ENCODE measurements around the gene KY. TPM values are rescaled to one million over a fixed set of nuclear protein-coding genes. Genes with fewer than 3 reads are reported as not detected.

The KY gene
- polyA plus RNA-seq, 1 donor from 2014 or later, result 1.7 TPM

GRCh38 chr3:134640378-134640777, 10.4 kb downstream of the KY start:
- Histone ChIP-seq H3K4me3 (ENCODE audit: low read length) (no peak overlapping the region), H3K9me2 (ENCODE audit: insufficient read depth, low read length) (no peaks in the 10 kb centered on the region), H3K79me2 (replicated peaks; ENCODE audit: insufficient read depth, low read length) (no peaks in the 10 kb centered on the region), H3K9me3 (ENCODE audit: low read length) (no peaks in the 10 kb centered on the region), H3K9ac (ENCODE audit: low read length) (no peak overlapping the region), H3K4me2 (ENCODE audit: low read length) (no peak overlapping the region), H3K36me3 (ENCODE audit: insufficient read depth, low read length) (no peaks in the 10 kb centered on the region), H4K20me1 (ENCODE audit: insufficient read depth) (no peaks in the 10 kb centered on the region), H2AFZ (ENCODE audit: low read depth, low read length) (no peak overlapping the region), H3K27ac (ENCODE audit: low read length) (no peak overlapping the region), H3F3A (ENCODE audit: insufficient read depth, low read length, poor library complexity, severe bottlenecking) (no peaks in the 10 kb centered on the region), H3K27me3 (ENCODE audit: insufficient read depth, low read depth, low read length) (no peaks in the 10 kb centered on the region)
- no peak for TF ChIP-seq REST (IDR thresholded peaks at IDR 0.05; ENCODE audit: borderline replicate concordance)
- no peak for TF ChIP-seq EP300 (conservative IDR thresholded peaks at IDR 0.05; ENCODE audit: poor library complexity, severe bottlenecking)
- TF ChIP-seq EZH2 (IDR thresholded peaks at IDR 0.05; ENCODE audit: borderline replicate concordance, insufficient read depth, low read length, poor library complexity, severe bottlenecking), result no peak
- TF ChIP-seq RAD21 (conservative IDR thresholded peaks at IDR 0.05), result no peak
- no peak for TF ChIP-seq POLR2AphosphoS5 (IDR thresholded peaks at IDR 0.05)
- TF ChIP-seq CTCF (IDR thresholded peaks at IDR 0.05; ENCODE audit: poor library complexity, severe bottlenecking), result no peak
- TF ChIP-seq MXI1 (conservative IDR thresholded peaks at IDR 0.05; ENCODE audit: poor library complexity, severe bottlenecking), result no peak
- no peak for TF ChIP-seq SMC3 (conservative IDR thresholded peaks at IDR 0.05; ENCODE audit: poor library complexity)
- TF ChIP-seq TAF1 (IDR thresholded peaks at IDR 0.05; ENCODE audit: low read depth), result no peak

- Histone ChIP-seq H3K79me2 (replicated peaks; ENCODE audit: insufficient read depth, low read length) (no peaks in the 10 kb centered on the region), H3K9ac (ENCODE audit: low read length) (no peak overlapping the region), H3F3A (ENCODE audit: insufficient read depth, low read length, poor library complexity, severe bottlenecking) (no peaks in the 10 kb centered on the region), H3K9me3 (ENCODE audit: low read length) (no peaks in the 10 kb centered on the region), H3K27ac (ENCODE audit: low read length) (no peak overlapping the region), H3K36me3 (ENCODE audit: insufficient read depth, low read length) (no peaks in the 10 kb centered on the region), H3K9me2 (ENCODE audit: insufficient read depth, low read length) (no peaks in the 10 kb centered on the region), H3K4me2 (ENCODE audit: low read length) (no peak overlapping the region), H3K4me3 (ENCODE audit: low read length) (no peak overlapping the region), H4K20me1 (ENCODE audit: insufficient read depth) (no peaks in the 10 kb centered on the region), H3K27me3 (ENCODE audit: insufficient read depth, low read depth, low read length) (no peaks in the 10 kb centered on the region), H2AFZ (ENCODE audit: low read depth, low read length) (no peak overlapping the region)
- no peak for TF ChIP-seq EP300 (conservative IDR thresholded peaks at IDR 0.05; ENCODE audit: poor library complexity, severe bottlenecking)
- TF ChIP-seq EZH2 (IDR thresholded peaks at IDR 0.05; ENCODE audit: borderline replicate concordance, insufficient read depth, low read length, poor library complexity, severe bottlenecking), result no peak
- TF ChIP-seq SMC3 (conservative IDR thresholded peaks at IDR 0.05; ENCODE audit: poor library complexity), result no peak
- TF ChIP-seq RAD21 (conservative IDR thresholded peaks at IDR 0.05), result no peak
- no peak for TF ChIP-seq CTCF (IDR thresholded peaks at IDR 0.05; ENCODE audit: poor library complexity, severe bottlenecking)
- TF ChIP-seq MXI1 (conservative IDR thresholded peaks at IDR 0.05; ENCODE audit: poor library complexity, severe bottlenecking), result no peak
- TF ChIP-seq REST (IDR thresholded peaks at IDR 0.05; ENCODE audit: borderline replicate concordance), result no peak
- no peak for TF ChIP-seq TAF1 (IDR thresholded peaks at IDR 0.05; ENCODE audit: low read depth)
- no peak for TF ChIP-seq POLR2AphosphoS5 (IDR thresholded peaks at IDR 0.05)
Observed at GRCh38 chr3:134638385-134639030, 12.3 kb downstream of the KY start.
